WTC11 (cell line): ENCODE results near the gene PRKCE.

ENCODE experiments used
- CTCF ChIP-seq: fragments of 200-600 bp; IDR thresholded peaks from 2 replicates; pipeline ENCODE4 v1.8.0; 2022; ENCODE audit warnings: antibody characterized with exemption
- NR3C1 ChIP-seq: sonication (generic); formaldehyde crosslinking; conservative IDR thresholded peaks from 2 replicates; pipeline ENCODE4 v1.8.1; 2023; ENCODE audit warnings: low read depth, mild to moderate bottlenecking, missing genetic modification reagents
- TEAD4 ChIP-seq: sonication (generic); formaldehyde crosslinking; IDR thresholded peaks from 2 replicates; pipeline ENCODE4 v1.8.0; 2022; ENCODE audit warnings: mild to moderate bottlenecking, missing genetic modification reagents
- TF ChIP-seq, protein P1 (sequence below): sonication (generic); formaldehyde crosslinking; IDR thresholded peaks from 2 replicates; pipeline ENCODE4 v1.8.0; 2022; ENCODE audit warnings: mild to moderate bottlenecking, missing genetic modification reagents

DNA sequence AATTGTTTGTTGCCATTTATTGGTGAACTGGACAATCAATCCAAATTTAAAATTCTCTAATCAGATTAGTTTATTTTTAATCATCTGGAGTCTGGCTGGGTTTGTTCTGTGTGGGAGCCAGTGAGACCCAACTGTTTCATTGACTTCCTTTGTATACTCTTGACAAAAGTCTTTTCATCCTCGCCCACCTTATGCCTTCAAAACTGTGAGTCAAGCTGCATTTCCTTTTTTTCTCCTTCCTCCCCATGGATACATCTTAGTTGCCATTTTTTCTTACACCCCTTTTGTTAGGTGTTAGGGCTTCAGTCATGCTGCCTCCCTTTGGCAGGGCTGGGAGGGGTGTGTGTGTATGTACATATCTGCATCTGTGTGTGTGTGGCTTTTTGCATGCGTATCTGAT lies 117.6 kb downstream of the PRKCE start:
- TF ChIP-seq CTCF (no peak), NR3C1 (no peak), TEAD4 (no peak)
- TF ChIP-seq, protein P1, sequence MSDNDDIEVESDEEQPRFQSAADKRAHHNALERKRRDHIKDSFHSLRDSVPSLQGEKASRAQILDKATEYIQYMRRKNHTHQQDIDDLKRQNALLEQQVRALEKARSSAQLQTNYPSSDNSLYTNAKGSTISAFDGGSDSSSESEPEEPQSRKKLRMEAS (CRISPR knock-in tag): no peak
